Calu3 (cell line): ENCODE measurements around the gene RPN1. TPM values are rescaled to one million over a fixed set of nuclear protein-coding genes. Genes with fewer than 3 reads are reported as not detected.

Source experiments
- BruUV-seq: library from RNA; stranded (reverse); fragments of 400-500 nt; replicated peaks from 2 replicates; lab custom pipeline; 2021; lab: Mats Ljungman, UMichigan
- CTCF ChIA-PET: fragments of 300-600 bp; sonication (Branson Sonifier 250); formaldehyde crosslinking; loops from one replicate; lab custom pipeline; 2022; ENCODE audit warnings: antibody characterized with exemption; lab: Charles Lee
- DNase-seq: peaks from one replicate; pipeline ENCODE4 v3.0.0; 2022
- H3K27ac Mint-ChIP-seq: one replicate; pipeline ENCODE4 v1.8.0; 2022; ENCODE audit warnings: mixed read lengths; ENCODE audit not compliant: unreplicated experiment
- H3K27me3 Mint-ChIP-seq: one replicate; pipeline ENCODE4 v1.8.0; 2022; ENCODE audit warnings: mixed read lengths; ENCODE audit not compliant: unreplicated experiment
- H3K36me3 Mint-ChIP-seq: one replicate; pipeline ENCODE4 v1.8.0; 2022; ENCODE audit warnings: mild to moderate bottlenecking, moderate library complexity, mixed read lengths; ENCODE audit not compliant: insufficient read depth, unreplicated experiment
- H3K4me1 Mint-ChIP-seq: one replicate; pipeline ENCODE4 v1.8.0; 2022; ENCODE audit warnings: mild to moderate bottlenecking, low read depth, mixed read lengths; ENCODE audit not compliant: unreplicated experiment
- H3K4me3 Mint-ChIP-seq: one replicate; pipeline ENCODE4 v1.8.0; 2022; ENCODE audit warnings: mild to moderate bottlenecking, low read depth, moderate library complexity, mixed read lengths; ENCODE audit not compliant: unreplicated experiment
- H3K9me3 Mint-ChIP-seq: one replicate; pipeline ENCODE4 v1.8.0; 2022; ENCODE audit warnings: low read depth, mixed read lengths; ENCODE audit not compliant: unreplicated experiment
- intact Hi-C: fragments of 100-400 bp; cut with micrococcal nuclease; formaldehyde crosslinking; loops from one replicate; pipeline ENCODE4 v1.10.0; 2022; ENCODE audit not compliant: unreplicated experiment
- total RNA-seq: library from RNA; stranded (reverse); gene quantifications from 2 replicates; pipeline ENCODE4 v1.2.3, GENCODE V29; 2022
- TF ChIP-seq, protein P1 (sequence below): fragments of 200-600 bp; IDR thresholded peaks from one replicate; pipeline ENCODE4 v1.8.0; 2022; ENCODE audit warnings: antibody characterized with exemption; ENCODE audit not compliant: unreplicated experiment

RPN1 gene
- total RNA-seq, 1 experiment from 2014 or later = 474 TPM

- H3K36me3 Mint-ChIP-seq = peaks cover 11% of the 10 kb centered on the region
- no peak overlapping the region for H3K4me3 Mint-ChIP-seq
- H3K27ac Mint-ChIP-seq = no peak overlapping the region
- H3K27me3 Mint-ChIP-seq = no peaks in the 10 kb centered on the region
- TF ChIP-seq, protein P1, sequence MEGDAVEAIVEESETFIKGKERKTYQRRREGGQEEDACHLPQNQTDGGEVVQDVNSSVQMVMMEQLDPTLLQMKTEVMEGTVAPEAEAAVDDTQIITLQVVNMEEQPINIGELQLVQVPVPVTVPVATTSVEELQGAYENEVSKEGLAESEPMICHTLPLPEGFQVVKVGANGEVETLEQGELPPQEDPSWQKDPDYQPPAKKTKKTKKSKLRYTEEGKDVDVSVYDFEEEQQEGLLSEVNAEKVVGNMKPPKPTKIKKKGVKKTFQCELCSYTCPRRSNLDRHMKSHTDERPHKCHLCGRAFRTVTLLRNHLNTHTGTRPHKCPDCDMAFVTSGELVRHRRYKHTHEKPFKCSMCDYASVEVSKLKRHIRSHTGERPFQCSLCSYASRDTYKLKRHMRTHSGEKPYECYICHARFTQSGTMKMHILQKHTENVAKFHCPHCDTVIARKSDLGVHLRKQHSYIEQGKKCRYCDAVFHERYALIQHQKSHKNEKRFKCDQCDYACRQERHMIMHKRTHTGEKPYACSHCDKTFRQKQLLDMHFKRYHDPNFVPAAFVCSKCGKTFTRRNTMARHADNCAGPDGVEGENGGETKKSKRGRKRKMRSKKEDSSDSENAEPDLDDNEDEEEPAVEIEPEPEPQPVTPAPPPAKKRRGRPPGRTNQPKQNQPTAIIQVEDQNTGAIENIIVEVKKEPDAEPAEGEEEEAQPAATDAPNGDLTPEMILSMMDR = no peak
- intact Hi-C loops = no loop called here
- no peaks in the 10 kb centered on the region for H3K4me1 Mint-ChIP-seq
- CTCF ChIA-PET = interaction anchor here (1.3 kb wide), 1 partner anchor 14 kb away, joined by 6 read pairs; no protein-coding TSS in a partner anchor
- DNase-seq = no peak
- H3K9me3 Mint-ChIP-seq = no peaks in the 10 kb centered on the region
- no TSS peak for BruUV-seq
Measured at GRCh38 chr3:128603811-128604775, 46.5 kb downstream of the RPN1 start.

DNA sequence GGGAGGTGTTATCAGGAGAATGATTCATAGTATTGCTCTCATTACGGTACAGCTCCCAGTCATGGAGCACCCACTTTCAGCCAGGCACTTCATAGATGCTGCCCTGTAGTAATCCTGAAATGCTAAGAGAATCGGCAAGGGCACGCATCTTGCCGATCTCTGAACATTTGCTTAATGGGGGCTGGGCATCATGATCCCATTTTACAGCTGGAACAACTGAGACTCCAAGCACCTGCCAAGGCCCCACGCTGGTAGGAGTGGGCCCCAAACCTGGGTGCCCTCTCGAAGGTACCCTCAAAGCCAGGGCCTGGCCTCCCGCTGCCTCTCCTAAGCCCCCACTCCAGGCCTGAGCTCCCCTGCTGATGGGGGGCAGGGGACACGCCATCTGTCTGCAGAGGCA, 47.3 kb downstream of the RPN1 start:
- Mint-ChIP-seq H3K9me3 (no peaks in the 10 kb centered on the region), H3K27me3 (no peaks in the 10 kb centered on the region), H3K36me3 (peaks cover 8% of the 10 kb centered on the region), H3K4me3 (no peak overlapping the region), H3K27ac (no peak overlapping the region), H3K4me1 (no peaks in the 10 kb centered on the region)
- intact Hi-C loops = no loop called here
- CTCF ChIA-PET = interaction anchor here (0.7 kb wide), 1 partner anchor 26 kb away, joined by 3 read pairs; no protein-coding TSS in a partner anchor
- TF ChIP-seq, protein P1 = no peak
- no TSS peak for BruUV-seq
- no peak for DNase-seq

GRCh38 chr3:128598884-128599664, 51.5 kb downstream of the RPN1 start:
- no peak overlapping the region for H3K4me3 Mint-ChIP-seq
- no peaks in the 10 kb centered on the region for H3K9me3 Mint-ChIP-seq
- H3K27ac Mint-ChIP-seq = no peak overlapping the region
- H3K36me3 Mint-ChIP-seq = peaks cover 4% of the 10 kb centered on the region
- CTCF ChIA-PET = interaction anchor here (0.7 kb wide), 1 partner anchor 26 kb away, joined by 3 read pairs; no protein-coding TSS in a partner anchor
- no TSS peak for BruUV-seq
- H3K27me3 Mint-ChIP-seq = peaks cover 1% of the 10 kb centered on the region
- DNase-seq = no peak
- intact Hi-C loops = no loop called here
- no peaks in the 10 kb centered on the region for H3K4me1 Mint-ChIP-seq
- TF ChIP-seq, protein P1 = no peak

DNA sequence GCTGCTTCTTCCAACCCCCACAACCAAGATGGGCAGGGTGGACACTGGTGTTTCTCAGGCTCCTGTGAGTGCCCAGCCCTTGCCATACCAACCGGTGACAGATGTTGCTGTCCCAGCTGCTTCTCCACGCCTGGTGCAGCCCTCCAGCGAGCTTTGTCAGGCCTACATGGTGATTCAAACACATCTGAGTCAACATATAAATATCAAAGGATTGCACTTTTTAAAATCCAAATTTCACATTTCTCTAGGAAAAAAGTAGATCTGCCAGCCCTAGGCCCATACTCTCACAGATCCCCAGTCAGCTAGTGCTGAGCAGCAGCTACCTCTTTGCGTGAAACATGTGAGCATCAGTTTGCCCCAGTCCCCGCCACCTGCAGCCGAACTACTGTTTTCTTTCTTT, 52.7 kb downstream of the RPN1 start:
- Mint-ChIP-seq H3K4me1 (no peaks in the 10 kb centered on the region), H3K4me3 (no peak overlapping the region), H3K27me3 (peaks cover 11% of the 10 kb centered on the region), H3K36me3 (peaks cover 4% of the 10 kb centered on the region), H3K27ac (no peak overlapping the region), H3K9me3 (no peaks in the 10 kb centered on the region)
- DNase-seq = no peak
- BruUV-seq = no TSS peak
- TF ChIP-seq, protein P1 = no peak
- CTCF ChIA-PET = interaction anchor here (0.7 to 4.1 kb wide), 2 partner anchors 10 to 25 kb away, joined by 3 to 26 read pairs; no protein-coding TSS in a partner anchor
- intact Hi-C loops = no loop called here
